HuH-7 (cell line): ENCODE data around the gene ITCH.

Source experiments
- DNase-seq: peaks from one replicate; pipeline ENCODE4 v3.0.0; 2011; ENCODE audit warnings: low spot score

ITCH gene

GRCh38 chr20:34532756-34533155 lies 169.7 kb downstream of the ITCH start:
- DNase-seq, result no peak

- DNase-seq, result no peak
These were observed 171.5 kb downstream of the ITCH start for GRCh38 chr20:34534391-34535165.

- no peak for DNase-seq
These were observed 172.3 kb downstream of the ITCH start for GRCh38 chr20:34535301-34535840.

- no peak for DNase-seq
These were observed 172.8 kb downstream of the ITCH start for GRCh38 chr20:34535857-34536256.

- peak; percentile 75 for DNase-seq
These were observed 173.8 kb downstream of the ITCH start for GRCh38 chr20:34536798-34537394.

- DNase-seq, result no peak
These were observed 174.6 kb downstream of the ITCH start for GRCh38 chr20:34537651-34538050.

- DNase-seq, result peak; percentile 92
These were observed 175.6 kb downstream of the ITCH start for GRCh38 chr20:34538671-34539123.

GRCh38 chr20:34539756-34540155 lies 176.7 kb downstream of the ITCH start:
- no peak for DNase-seq

- no peak for DNase-seq
These were observed 177.7 kb downstream of the ITCH start for GRCh38 chr20:34540596-34541263.

- no peak for DNase-seq
These were observed 178.3 kb downstream of the ITCH start for GRCh38 chr20:34541264-34541901.

GRCh38 chr20:34541917-34542316 lies 178.8 kb downstream of the ITCH start:
- no peak for DNase-seq

GRCh38 chr20:34542439-34542838 lies 179.4 kb downstream of the ITCH start:
- DNase-seq, result no peak

GRCh38 chr20:34543463-34544056 lies 180.5 kb downstream of the ITCH start:
- DNase-seq, result no peak

- no peak for DNase-seq
These were observed 181.2 kb downstream of the ITCH start for GRCh38 chr20:34544109-34544796.

GRCh38 chr20:34546751-34547181 lies 183.7 kb downstream of the ITCH start:
- DNase-seq, result no peak

GRCh38 chr20:34547844-34548613 lies 185.0 kb downstream of the ITCH start:
- no peak for DNase-seq

- no peak for DNase-seq
These were observed 186.3 kb downstream of the ITCH start for GRCh38 chr20:34549291-34549928.

GRCh38 chr20:34549929-34550305 lies 186.8 kb downstream of the ITCH start:
- no peak for DNase-seq

GRCh38 chr20:34552569-34552968 lies 189.5 kb downstream of the ITCH start:
- DNase-seq, result no peak

GRCh38 chr20:34553366-34553867 lies 190.3 kb downstream of the ITCH start:
- no peak for DNase-seq
